Measurements from ENCODE around the gene LAMA2. TPM values are rescaled to one million over a fixed set of nuclear protein-coding genes. Genes with fewer than 3 reads are reported as not detected.
A peak's percentile ranks its signal among the peaks of the same experiment; 100 is the strongest.

LAMA2 gene
- total and polyA plus RNA-seq, 2 donors from 2014 or later: 2.2 to 20.8 TPM

GRCh38 chr6:129195161-129195560, 312.2 kb downstream of the LAMA2 start:
- Histone ChIP-seq H3K4me1 (ENCODE audit: control insufficient read depth in 2 of 3, insufficient read depth in 2 of 3, low read depth in 1 of 3, low read length in 3 of 3) (no peaks in the 10 kb centered on the region), H3K36me3 (ENCODE audit: control insufficient read depth in 2 of 3, insufficient read depth in 3 of 3, low read length in 3 of 3) (no peaks in the 10 kb centered on the region), H3K27ac (ENCODE audit: low read depth in 2 of 2, low read length in 2 of 2) (no peak overlapping the region), H3K27me3 (ENCODE audit: control insufficient read depth, insufficient read depth, low read length) (no peaks in the 10 kb centered on the region), H3K9me3 (ENCODE audit: control insufficient read depth in 2 of 3, insufficient read depth in 1 of 3, low read length in 3 of 3) (no peaks in the 10 kb centered on the region), H3K4me3 (ENCODE audit: low read length in 3 of 3) (no peak overlapping the region), H3K9ac (ENCODE audit: low read length in 3 of 3) (no peak overlapping the region)
- DNase-seq (no peak), FAIRE-seq (no peak)
- no peak for TF ChIP-seq CTCF (IDR thresholded peaks at IDR 0.05; ENCODE audit: borderline replicate concordance, extremely low read depth, insufficient read depth)
- intact Hi-C loops (cut with DNase I): no loop called here

- Histone ChIP-seq H3K4me3 (ENCODE audit: low read length in 3 of 3) (no peak overlapping the region), H3K27me3 (ENCODE audit: control insufficient read depth, insufficient read depth, low read length) (no peaks in the 10 kb centered on the region), H3K27ac (ENCODE audit: low read depth in 2 of 2, low read length in 2 of 2) (no peak overlapping the region), H3K9ac (ENCODE audit: low read length in 3 of 3) (no peak overlapping the region), H3K36me3 (ENCODE audit: control insufficient read depth in 2 of 3, insufficient read depth in 3 of 3, low read length in 3 of 3) (no peaks in the 10 kb centered on the region), H3K4me1 (ENCODE audit: control insufficient read depth in 2 of 3, insufficient read depth in 2 of 3, low read depth in 1 of 3, low read length in 3 of 3) (no peaks in the 10 kb centered on the region), H3K9me3 (ENCODE audit: control insufficient read depth in 2 of 3, insufficient read depth in 1 of 3, low read length in 3 of 3) (no peaks in the 10 kb centered on the region)
- no peak for TF ChIP-seq CTCF (IDR thresholded peaks at IDR 0.05; ENCODE audit: borderline replicate concordance, extremely low read depth, insufficient read depth)
- DNase-seq: peak in 1 of 5 donors; percentile 37
- FAIRE-seq: no peak
- intact Hi-C loops (cut with DNase I): no loop called here
Measured at GRCh38 chr6:129195643-129196042, 312.7 kb downstream of the LAMA2 start.

GRCh38 chr6:129197154-129197553, 314.2 kb downstream of the LAMA2 start:
- Histone ChIP-seq H3K36me3 (ENCODE audit: control insufficient read depth in 2 of 3, insufficient read depth in 3 of 3, low read length in 3 of 3) (no peaks in the 10 kb centered on the region), H3K9ac (ENCODE audit: low read length in 3 of 3) (no peak overlapping the region), H3K27me3 (ENCODE audit: control insufficient read depth, insufficient read depth, low read length) (no peaks in the 10 kb centered on the region), H3K4me3 (ENCODE audit: low read length in 3 of 3) (no peak overlapping the region), H3K4me1 (ENCODE audit: control insufficient read depth in 2 of 3, insufficient read depth in 2 of 3, low read depth in 1 of 3, low read length in 3 of 3) (no peaks in the 10 kb centered on the region), H3K9me3 (ENCODE audit: control insufficient read depth in 2 of 3, insufficient read depth in 1 of 3, low read length in 3 of 3) (no peaks in the 10 kb centered on the region), H3K27ac (ENCODE audit: low read depth in 2 of 2, low read length in 2 of 2) (no peak overlapping the region)
- TF ChIP-seq CTCF (IDR thresholded peaks at IDR 0.05; ENCODE audit: borderline replicate concordance, extremely low read depth, insufficient read depth): no peak
- intact Hi-C loops (cut with DNase I): no loop called here
- DNase-seq (no peak), FAIRE-seq (no peak)

GRCh38 chr6:129200151-129200550, 317.2 kb downstream of the LAMA2 start:
- Histone ChIP-seq H3K4me1 (ENCODE audit: control insufficient read depth in 2 of 3, insufficient read depth in 2 of 3, low read depth in 1 of 3, low read length in 3 of 3) (no peaks in the 10 kb centered on the region), H3K36me3 (ENCODE audit: control insufficient read depth in 2 of 3, insufficient read depth in 3 of 3, low read length in 3 of 3) (no peaks in the 10 kb centered on the region), H3K9me3 (ENCODE audit: control insufficient read depth in 2 of 3, insufficient read depth in 1 of 3, low read length in 3 of 3) (no peaks in the 10 kb centered on the region), H3K27me3 (ENCODE audit: control insufficient read depth, insufficient read depth, low read length) (no peaks in the 10 kb centered on the region), H3K9ac (ENCODE audit: low read length in 3 of 3) (no peak overlapping the region), H3K27ac (ENCODE audit: low read depth in 2 of 2, low read length in 2 of 2) (no peak overlapping the region), H3K4me3 (ENCODE audit: low read length in 3 of 3) (no peak overlapping the region)
- intact Hi-C loops (cut with DNase I): no loop called here
- FAIRE-seq (peak; percentile 81), DNase-seq (no peak)
- TF ChIP-seq CTCF (IDR thresholded peaks at IDR 0.05; ENCODE audit: borderline replicate concordance, extremely low read depth, insufficient read depth): no peak

All from kidney (tissue), 14 donors.